Activated CD4-positive, alpha-beta T cell treated with anti-CD3 and anti-CD28 coated beads, Interleukin-2, Interleukin-4, amounts not matched to agents 100 ng/mL and 50 ng/mL, durations not matched to agents 16 hours and 8 hours (primary cell): ENCODE measurements around the gene DCD.
A peak's percentile ranks its signal among the peaks of the same experiment; 100 is the strongest.

Source experiments
- DNase-seq: peaks from one replicate; pipeline ENCODE4 v3.0.0-alpha.2; 2020; ENCODE audit warnings: low spot score

DCD gene

GRCh38 chr12:54606556-54606955 is 41.6 kb downstream of the DCD start:
- no peak for DNase-seq

- no peak for DNase-seq
These were observed 42.8 kb downstream of the DCD start for GRCh38 chr12:54605138-54605970.

GRCh38 chr12:54604436-54604835 is 43.7 kb downstream of the DCD start:
- no peak for DNase-seq

GRCh38 chr12:54603872-54604271 is 44.3 kb downstream of the DCD start:
- DNase-seq = no peak

GRCh38 chr12:54603173-54603814 is 44.9 kb downstream of the DCD start:
- peak; percentile 74 for DNase-seq

- no peak for DNase-seq
These were observed 45.5 kb downstream of the DCD start for GRCh38 chr12:54602661-54603060.

- DNase-seq = no peak
These were observed 46.3 kb downstream of the DCD start for GRCh38 chr12:54601841-54602240.

- DNase-seq = no peak
These were observed 49.2 kb downstream of the DCD start for GRCh38 chr12:54598970-54599369.

GRCh38 chr12:54596526-54596946 is 51.6 kb downstream of the DCD start:
- peak; percentile 38 for DNase-seq

GRCh38 chr12:54595471-54595870 is 52.7 kb downstream of the DCD start:
- DNase-seq = no peak
